Stimulated activated naive CD8-positive, alpha-beta T cell treated with anti-CD3 and anti-CD28 coated beads, Interleukin-15, amount 100 ng/mL, for 72 hours (primary cell): ENCODE data around the gene CEP19.
"Not testable (repeated sequence)": the region's sequence is repeated elsewhere in the genome, so short reads cannot be mapped to it uniquely, and the experiment has no call there.

Source experiments
- ATAC-seq: fragments of 150-1000 bp; cut with Tn5 transposase; 2 replicates; pipeline ENCODE4 v1.10.0; 2021; ENCODE audit warnings: mild to moderate bottlenecking, moderate library complexity
- DNase-seq, 2 donors: peaks; one replicate each; pipeline ENCODE4 v3.0.0; 2021 to 2022
- H3K27ac Mint-ChIP-seq, 2 donors: one replicate each; pipeline ENCODE4 v1.8.0; 2022; ENCODE audit warnings: mild to moderate bottlenecking in 2 of 2, mixed read lengths in 2 of 2, moderate library complexity in 2 of 2
- H3K27me3 Mint-ChIP-seq: one replicate; pipeline ENCODE4 v1.8.0; 2022; ENCODE audit warnings: mixed read lengths
- H3K4me1 Mint-ChIP-seq: one replicate; pipeline ENCODE4 v1.8.0; 2022; ENCODE audit warnings: mild to moderate bottlenecking, mixed read lengths
- H3K4me3 Mint-ChIP-seq, 2 donors: one replicate each; pipeline ENCODE4 v1.8.0; 2022; ENCODE audit warnings: mild to moderate bottlenecking in 2 of 2, mixed read lengths in 2 of 2, moderate library complexity in 1 of 2
- H3K9me3 Mint-ChIP-seq, 2 donors: one replicate each; pipeline ENCODE4 v1.8.0; 2022; ENCODE audit warnings: mixed read lengths in 2 of 2

CEP19 gene

DNA sequence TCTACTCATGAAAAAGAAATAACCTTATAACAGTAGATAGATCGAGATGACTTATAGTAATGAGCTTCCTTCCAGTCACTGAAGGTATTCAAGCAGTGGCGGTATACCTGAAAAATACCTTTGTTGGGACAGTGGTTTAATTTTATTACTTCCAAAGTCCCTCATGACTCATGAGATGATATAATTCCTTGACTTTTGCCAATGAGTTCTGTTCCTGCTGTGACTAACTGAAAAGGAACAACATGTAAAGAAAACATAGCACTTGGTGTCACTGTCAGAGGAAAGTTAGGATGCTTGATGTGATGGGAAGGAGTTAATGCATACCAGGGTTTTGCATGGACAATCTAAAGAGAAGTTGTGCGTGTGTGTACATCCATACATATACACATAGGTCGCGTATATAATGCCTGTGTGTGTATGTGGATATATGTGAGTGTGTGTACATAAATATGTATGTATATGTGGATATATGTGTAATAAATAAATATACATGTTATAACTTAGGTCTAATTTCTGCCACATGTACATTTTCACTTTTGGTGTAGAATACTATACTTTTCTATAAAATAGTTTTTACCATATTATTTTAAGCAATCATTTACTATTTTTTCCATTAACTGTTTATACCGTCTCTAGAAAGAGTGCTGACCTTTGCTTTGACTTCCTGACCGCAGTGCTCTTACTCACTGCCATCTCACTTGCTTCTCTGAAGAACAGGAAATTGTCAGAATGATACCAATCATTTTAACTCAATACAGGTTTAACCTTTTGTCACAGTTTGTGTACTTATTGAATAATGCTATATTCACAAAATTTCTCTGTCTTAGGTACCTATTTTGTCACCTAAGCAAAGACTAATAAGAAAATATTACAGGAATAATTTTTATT lies 15.0 kb upstream of the CEP19 start:
- Mint-ChIP-seq H3K9me3 (no peaks in the 10 kb centered on the region), H3K27me3 (no peaks in the 10 kb centered on the region), H3K27ac (no peak overlapping the region), H3K4me3 (no peak overlapping the region), H3K4me1 (peaks cover 27% of the 10 kb centered on the region)
- DNase-seq (no peak), ATAC-seq (peak; percentile 91)

DNA sequence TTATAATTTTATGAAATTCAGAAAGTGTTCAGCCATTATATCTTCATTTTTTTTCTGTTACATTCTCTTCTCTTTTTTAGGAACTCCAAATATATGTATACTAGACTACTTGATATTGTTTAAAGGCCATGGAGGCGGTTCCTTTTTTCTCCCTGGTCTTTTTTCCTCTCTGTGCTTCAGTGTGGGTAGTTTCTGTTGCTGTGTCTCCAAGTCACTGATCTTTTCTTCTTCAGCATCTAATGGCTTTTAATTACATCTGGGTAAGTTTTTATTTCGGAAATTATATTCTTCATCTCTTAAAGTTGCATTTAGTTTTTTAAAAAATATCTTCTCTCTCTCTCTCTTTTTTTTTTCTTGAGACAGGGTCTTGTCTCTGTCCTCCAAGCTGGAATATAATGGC lies 9.0 kb upstream of the CEP19 start:
- H3K4me3 Mint-ChIP-seq = no peak overlapping the region
- ATAC-seq = no peak
- H3K27me3 Mint-ChIP-seq = no peaks in the 10 kb centered on the region
- peaks cover 8 to 17% of the 10 kb centered on the region in 2 donors for H3K9me3 Mint-ChIP-seq
- DNase-seq = no peak
- peaks cover 9% of the 10 kb centered on the region for H3K4me1 Mint-ChIP-seq
- H3K27ac Mint-ChIP-seq = no peak overlapping the region

GRCh38 chr3:196717162-196717561 lies 5.1 kb upstream of the CEP19 start:
- not testable (repeated sequence) for H3K27me3 Mint-ChIP-seq, ATAC-seq, H3K27ac Mint-ChIP-seq, H3K4me3 Mint-ChIP-seq, DNase-seq
- H3K4me1 Mint-ChIP-seq = peaks cover 27% of the 10 kb centered on the region
- H3K9me3 Mint-ChIP-seq = peaks cover 8 to 17% of the 10 kb centered on the region in 2 donors

DNA sequence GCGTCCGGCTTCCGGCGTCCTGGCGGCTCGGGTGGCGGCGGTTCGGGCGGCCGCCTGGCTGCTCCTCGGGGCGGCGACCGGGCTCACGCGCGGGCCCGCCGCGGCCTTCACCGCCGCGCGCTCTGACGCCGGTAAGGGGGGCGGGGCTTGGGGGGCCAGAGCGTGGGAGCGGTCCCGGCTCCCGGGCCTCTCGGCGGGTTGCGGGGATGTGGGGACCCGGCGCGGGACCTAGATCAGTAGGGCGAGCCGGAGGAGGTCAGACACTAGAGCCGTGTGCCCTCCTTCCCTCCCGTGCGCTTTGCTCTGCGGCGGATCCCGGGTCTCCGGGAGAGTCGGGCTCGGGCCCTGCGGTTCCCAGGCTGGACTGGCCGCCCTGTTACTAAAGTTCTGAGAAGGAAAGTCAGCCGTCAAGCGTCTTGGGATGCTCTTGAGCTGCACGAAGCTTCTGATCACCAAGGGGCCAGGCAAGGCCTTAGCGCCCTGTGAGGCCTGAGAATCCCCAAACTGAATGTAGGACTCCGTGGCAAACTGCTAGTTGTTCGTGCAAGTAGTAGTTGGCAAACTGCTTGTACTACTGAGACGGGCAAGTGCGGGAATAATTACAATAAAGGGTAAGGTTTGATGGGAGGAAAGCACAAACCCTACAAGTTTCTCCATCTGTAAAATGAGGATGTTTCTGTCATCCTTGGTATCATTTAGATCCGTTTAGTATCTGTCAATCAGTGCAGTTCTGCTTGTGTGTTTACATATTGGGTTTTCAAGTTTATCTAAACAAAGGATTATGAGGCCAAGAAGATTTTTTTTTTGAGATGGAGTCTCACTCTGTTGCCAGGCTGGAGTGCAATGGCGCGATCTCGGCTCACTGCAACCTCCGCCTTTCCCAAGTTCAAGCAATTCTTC lies 714 bp upstream of the CEP19 start:
- Mint-ChIP-seq H3K27me3 (no peaks in the 10 kb centered on the region), H3K27ac (peak overlapping the region; percentile 89 to 92), H3K4me3 (peak overlapping the region; percentile 88 to 89), H3K9me3 (no peaks in the 10 kb centered on the region), H3K4me1 (peaks cover 46% of the 10 kb centered on the region)
- ATAC-seq = peak; percentile 0
- DNase-seq = no peak

DNA sequence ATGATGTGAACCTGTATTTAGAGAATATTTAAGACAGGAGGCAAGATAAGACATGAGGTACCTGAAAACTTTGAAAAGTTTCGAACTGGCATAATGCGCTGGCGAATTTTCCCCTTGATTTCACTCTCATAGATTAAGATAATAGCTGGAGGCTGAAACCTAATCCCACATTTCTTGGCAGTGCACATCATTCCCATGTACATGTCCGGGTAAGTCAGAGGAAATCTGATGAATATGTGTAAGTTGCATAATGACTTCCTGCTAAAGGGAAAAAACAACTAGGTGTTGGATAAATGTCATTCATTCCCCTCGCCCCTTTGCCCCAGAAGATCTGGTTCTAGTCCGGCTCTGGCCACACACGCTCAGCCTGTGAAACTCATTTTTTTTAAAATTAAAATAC lies 3.6 kb downstream of the CEP19 start:
- no peak overlapping the region for H3K4me3 Mint-ChIP-seq
- no peak overlapping the region for H3K27ac Mint-ChIP-seq
- no peaks in the 10 kb centered on the region for H3K9me3 Mint-ChIP-seq
- no peaks in the 10 kb centered on the region for H3K27me3 Mint-ChIP-seq
- DNase-seq = no peak
- H3K4me1 Mint-ChIP-seq = peaks cover 32% of the 10 kb centered on the region
- ATAC-seq = no peak

GRCh38 chr3:196707566-196707965 lies 4.5 kb downstream of the CEP19 start:
- peaks cover 26% of the 10 kb centered on the region for H3K4me1 Mint-ChIP-seq
- H3K4me3 Mint-ChIP-seq = no peak overlapping the region
- no peak for DNase-seq
- ATAC-seq = no peak
- no peak overlapping the region for H3K27ac Mint-ChIP-seq
- no peaks in the 10 kb centered on the region for H3K27me3 Mint-ChIP-seq
- H3K9me3 Mint-ChIP-seq = no peaks in the 10 kb centered on the region

DNA sequence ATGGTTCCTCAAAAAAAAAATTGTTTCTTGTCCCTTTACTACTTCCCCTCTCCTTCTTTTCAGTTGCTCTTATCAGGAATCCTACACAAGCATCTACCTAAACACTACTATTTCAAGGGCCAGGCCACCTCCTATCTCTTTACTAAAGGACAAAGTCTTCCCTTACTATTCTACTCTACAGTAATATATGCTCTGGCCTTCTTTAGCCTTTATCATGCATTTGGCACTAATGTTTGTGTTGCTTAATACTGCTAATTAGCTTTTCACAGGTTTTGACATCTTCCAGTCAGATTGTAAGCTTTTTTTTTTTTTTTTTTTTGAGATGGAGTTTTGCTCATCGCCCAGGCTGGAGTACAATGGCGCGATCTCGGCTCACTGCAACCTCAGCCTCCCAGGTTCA lies 5.3 kb downstream of the CEP19 start:
- Mint-ChIP-seq H3K4me1 (peaks cover 25% of the 10 kb centered on the region), H3K27me3 (no peaks in the 10 kb centered on the region), H3K27ac (no peak overlapping the region), H3K9me3 (no peaks in the 10 kb centered on the region), H3K4me3 (no peak overlapping the region)
- ATAC-seq = no peak
- no peak for DNase-seq

- no peak overlapping the region for H3K27ac Mint-ChIP-seq
- H3K27me3 Mint-ChIP-seq = no peaks in the 10 kb centered on the region
- H3K9me3 Mint-ChIP-seq = no peaks in the 10 kb centered on the region
- no peak overlapping the region for H3K4me3 Mint-ChIP-seq
- peaks cover 21% of the 10 kb centered on the region for H3K4me1 Mint-ChIP-seq
- ATAC-seq (no peak), DNase-seq (no peak)
Observed at GRCh38 chr3:196706327-196706726, 5.7 kb downstream of the CEP19 start.

- no peak overlapping the region for H3K4me3 Mint-ChIP-seq
- peaks cover under 1% of the 10 kb centered on the region for H3K4me1 Mint-ChIP-seq
- H3K27ac Mint-ChIP-seq = no peak overlapping the region
Observed at GRCh38 chr3:196700801-196701200, 11.2 kb downstream of the CEP19 start.

GRCh38 chr3:196699749-196700148 lies 12.3 kb downstream of the CEP19 start:
- no peak overlapping the region for H3K27ac Mint-ChIP-seq
- no peaks in the 10 kb centered on the region for H3K27me3 Mint-ChIP-seq
- ATAC-seq (no peak), DNase-seq (no peak)
- H3K4me1 Mint-ChIP-seq = peaks cover 6% of the 10 kb centered on the region
- H3K9me3 Mint-ChIP-seq = no peaks in the 10 kb centered on the region
- no peak overlapping the region for H3K4me3 Mint-ChIP-seq

More at GRCh38 chr3:196700801-196701200, 11.2 kb downstream of the CEP19 start:
- ATAC-seq = no peak
- DNase-seq = no peak
- H3K27me3 Mint-ChIP-seq = no peaks in the 10 kb centered on the region
- no peaks in the 10 kb centered on the region for H3K9me3 Mint-ChIP-seq

- H3K27me3 Mint-ChIP-seq = no peaks in the 10 kb centered on the region
- H3K4me3 Mint-ChIP-seq = no peak overlapping the region
Observed at GRCh38 chr3:196697270-196697669, 14.8 kb downstream of the CEP19 start.

GRCh38 chr3:196695849-196696226 lies 16.2 kb downstream of the CEP19 start:
- Mint-ChIP-seq H3K27ac (peak overlapping the region; percentile 15 to 98), H3K4me1 (peaks cover 6% of the 10 kb centered on the region), H3K9me3 (no peaks in the 10 kb centered on the region), H3K27me3 (no peaks in the 10 kb centered on the region), H3K4me3 (no peak overlapping the region)
- DNase-seq = no peak
- peak; percentile 21 for ATAC-seq

More at GRCh38 chr3:196697270-196697669, 14.8 kb downstream of the CEP19 start:
- ATAC-seq (no peak), DNase-seq (no peak)
- no peak overlapping the region for H3K27ac Mint-ChIP-seq
- no peaks in the 10 kb centered on the region for H3K9me3 Mint-ChIP-seq
- peaks cover 6% of the 10 kb centered on the region for H3K4me1 Mint-ChIP-seq

DNA sequence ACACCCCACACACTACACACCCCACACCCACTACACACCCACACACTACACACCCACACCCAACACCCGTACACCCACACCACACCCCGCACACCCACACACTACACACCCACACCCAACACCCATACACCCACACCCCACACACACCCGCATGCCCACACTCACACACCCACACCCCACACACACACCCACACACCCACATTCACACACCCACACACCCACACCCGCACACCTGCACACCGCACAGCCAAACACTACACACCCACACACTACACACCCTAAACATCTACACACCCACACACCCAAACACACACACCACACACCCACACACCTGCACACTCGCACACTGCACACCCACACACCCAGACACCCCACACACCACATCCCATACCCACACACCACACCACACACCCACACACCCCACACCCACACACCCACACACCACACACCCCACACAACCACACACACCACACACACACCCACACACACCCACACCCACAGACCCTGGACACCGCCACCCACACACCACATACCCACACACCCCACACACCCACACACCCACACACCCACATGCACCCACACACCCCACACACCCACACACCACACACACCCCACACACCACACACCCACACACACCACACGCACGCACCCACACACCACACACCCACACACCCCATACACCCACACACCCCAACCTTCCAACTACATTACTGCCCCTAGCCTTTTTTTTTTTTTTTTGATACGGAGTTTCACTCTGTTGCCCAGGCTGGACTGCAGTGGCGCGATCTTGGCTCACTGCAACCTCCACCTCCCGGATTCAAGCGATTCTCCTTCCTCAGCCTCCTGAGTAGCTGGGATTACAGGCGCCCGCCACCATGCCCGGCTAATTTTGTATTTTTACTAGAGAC lies 16.9 kb downstream of the CEP19 start:
- Mint-ChIP-seq H3K9me3 (no peaks in the 10 kb centered on the region), H3K4me1 (peaks cover 6% of the 10 kb centered on the region), H3K27ac (peak overlapping the region; percentile 82 to 98), H3K4me3 (peak overlapping the region in 1 of 2 donors; percentile 66), H3K27me3 (no peaks in the 10 kb centered on the region)
- peak; percentile 69 for ATAC-seq
- peak; percentile 17 to 29 for DNase-seq

GRCh38 chr3:196694202-196694638 lies 17.8 kb downstream of the CEP19 start:
- DNase-seq (peak in 1 of 2 donors; percentile 19), ATAC-seq (peak; percentile 43)
- Mint-ChIP-seq H3K4me1 (peaks cover 6% of the 10 kb centered on the region), H3K9me3 (no peaks in the 10 kb centered on the region), H3K27me3 (no peaks in the 10 kb centered on the region), H3K4me3 (no peak overlapping the region), H3K27ac (peak overlapping the region in 1 of 2 donors; percentile 93)

GRCh38 chr3:196691386-196691785 lies 20.7 kb downstream of the CEP19 start:
- Mint-ChIP-seq H3K4me1 (peaks cover 6% of the 10 kb centered on the region), H3K9me3 (no peaks in the 10 kb centered on the region), H3K27me3 (no peaks in the 10 kb centered on the region), H3K27ac (no peak overlapping the region), H3K4me3 (no peak overlapping the region)
- no peak for ATAC-seq
- DNase-seq = no peak
